Measurements from ENCODE around the gene PDIA6.

DNA sequence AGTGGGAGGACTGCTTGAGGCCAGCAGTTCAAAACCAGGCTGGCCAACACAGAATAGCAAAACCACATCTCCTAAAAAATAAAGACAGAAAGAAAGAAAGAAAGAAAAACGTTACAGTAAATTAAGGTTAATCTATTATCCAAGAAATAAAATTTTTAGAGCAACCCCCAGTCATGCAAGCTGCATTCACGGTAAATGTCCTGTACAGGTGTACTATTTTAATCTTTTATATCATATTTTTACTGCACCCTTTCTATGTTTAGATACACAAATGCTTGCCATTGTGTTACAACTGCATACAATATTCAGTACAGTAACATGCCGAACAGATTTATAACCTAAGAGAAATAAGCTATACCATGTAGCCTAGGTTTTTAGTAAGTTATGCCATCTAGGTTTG is 6.0 kb downstream of the PDIA6 start:
- TF ChIP-seq, protein P1, sequence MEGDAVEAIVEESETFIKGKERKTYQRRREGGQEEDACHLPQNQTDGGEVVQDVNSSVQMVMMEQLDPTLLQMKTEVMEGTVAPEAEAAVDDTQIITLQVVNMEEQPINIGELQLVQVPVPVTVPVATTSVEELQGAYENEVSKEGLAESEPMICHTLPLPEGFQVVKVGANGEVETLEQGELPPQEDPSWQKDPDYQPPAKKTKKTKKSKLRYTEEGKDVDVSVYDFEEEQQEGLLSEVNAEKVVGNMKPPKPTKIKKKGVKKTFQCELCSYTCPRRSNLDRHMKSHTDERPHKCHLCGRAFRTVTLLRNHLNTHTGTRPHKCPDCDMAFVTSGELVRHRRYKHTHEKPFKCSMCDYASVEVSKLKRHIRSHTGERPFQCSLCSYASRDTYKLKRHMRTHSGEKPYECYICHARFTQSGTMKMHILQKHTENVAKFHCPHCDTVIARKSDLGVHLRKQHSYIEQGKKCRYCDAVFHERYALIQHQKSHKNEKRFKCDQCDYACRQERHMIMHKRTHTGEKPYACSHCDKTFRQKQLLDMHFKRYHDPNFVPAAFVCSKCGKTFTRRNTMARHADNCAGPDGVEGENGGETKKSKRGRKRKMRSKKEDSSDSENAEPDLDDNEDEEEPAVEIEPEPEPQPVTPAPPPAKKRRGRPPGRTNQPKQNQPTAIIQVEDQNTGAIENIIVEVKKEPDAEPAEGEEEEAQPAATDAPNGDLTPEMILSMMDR (IDR thresholded peaks at IDR 0.05; ENCODE audit: insufficient read depth, low read length, poor library complexity, severe bottlenecking) = no peak
- TF ChIP-seq EZH2phosphoT487 (conservative IDR thresholded peaks at IDR 0.05; ENCODE audit: low read length) = no peak
